ENCODE data around the gene NFXL1.

- TF ChIP-seq GATA3 (IDR thresholded peaks at IDR 0.05; ENCODE audit: low read depth, low read length), result no peak
- TF ChIP-seq GATA2 (IDR thresholded peaks at IDR 0.05; ENCODE audit: low read depth, low read length), result no peak
Measured at GRCh38 chr4:47860305-47860704, 54.1 kb downstream of the NFXL1 start.
